HG02870 (cell line): Measurements from ENCODE around the gene PDZD8.
"Not testable (repeated sequence)": the region's sequence is repeated elsewhere in the genome, so short reads cannot be mapped to it uniquely, and the experiment has no call there.

Experiments
- ATAC-seq: cut with Tn5 transposase; IDR thresholded peaks from one replicate; pipeline ENCODE4 v1.9.1; 2021; ENCODE audit warnings: mild to moderate bottlenecking, moderate library complexity; ENCODE audit not compliant: unreplicated experiment

The PDZD8 gene

GRCh38 chr10:117237401-117237991 lies 137.7 kb downstream of the PDZD8 start:
- ATAC-seq = no peak

DNA sequence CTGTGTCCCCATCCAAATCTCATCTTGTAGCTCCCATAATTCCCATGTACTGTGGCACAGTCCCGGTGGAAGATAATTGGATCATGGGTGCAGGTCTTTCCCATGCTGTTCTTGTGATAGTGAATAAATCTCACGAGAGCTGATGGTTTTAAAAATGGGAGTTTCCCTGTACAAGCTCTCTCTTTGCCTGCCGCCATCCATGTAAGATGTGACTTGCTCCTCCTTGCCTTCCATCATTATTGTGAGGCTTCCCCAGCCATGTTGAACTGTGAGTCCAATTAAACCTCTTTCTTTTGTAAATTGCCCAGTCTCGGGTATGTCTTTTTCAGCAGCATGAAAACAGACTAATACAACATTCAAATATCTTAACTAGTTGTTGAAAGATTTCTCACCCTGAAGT lies 145.1 kb downstream of the PDZD8 start:
- ATAC-seq = not testable (repeated sequence)

GRCh38 chr10:117228210-117228609 lies 147.0 kb downstream of the PDZD8 start:
- no peak for ATAC-seq
